Upper lobe of left lung (tissue), 6 donors: ENCODE results near the gene ZNF57. TPM values are rescaled to one million over a fixed set of nuclear protein-coding genes. Genes with fewer than 3 reads are reported as not detected.
A peak's percentile ranks its signal among the peaks of the same experiment; 100 is the strongest.

ENCODE experiments used
- ATAC-seq, 2 donors: fragments of 200-7000 bp; cut with Tn5 transposase; one replicate each; pipeline ENCODE4 v1.9.1; 2022; ENCODE audit warnings: mild to moderate bottlenecking in 2 of 2, moderate library complexity in 2 of 2; ENCODE audit not compliant: low FRiP score in 2 of 2
- DNase-seq, 2 donors: peaks; one replicate each; pipeline ENCODE4 v3.0.0-alpha.2; 2019 to 2020
- H3K27ac ChIP-seq, 4 donors: fragments of 200-600 bp; sonication (generic); one replicate each; pipeline ENCODE4 v1.5.1; 2016 to 2019
- H3K27me3 ChIP-seq, 4 donors: fragments of 200-600 bp; sonication (generic); one replicate each; pipeline ENCODE4 v1.5.1; 2017 to 2019
- H3K36me3 ChIP-seq, 4 donors: fragments of 200-600 bp; sonication (generic); one replicate each; pipeline ENCODE4 v1.5.1; 2016 to 2019
- H3K4me1 ChIP-seq, 4 donors: fragments of 200-600 bp; sonication (generic); one replicate each; pipeline ENCODE4 v1.5.1; 2018 to 2019
- H3K4me3 ChIP-seq, 4 donors: fragments of 200-600 bp; sonication (generic); one replicate each; pipeline ENCODE4 v1.5.1; 2017 to 2019; ENCODE audit warnings: mild to moderate bottlenecking in 2 of 4, moderate library complexity in 1 of 4
- H3K9me3 ChIP-seq, 4 donors: fragments of 200-600 bp; sonication (generic); one replicate each; pipeline ENCODE4 v1.5.1; 2018 to 2019
- EP300 ChIP-seq, 4 donors: sonication (generic); formaldehyde crosslinking; IDR thresholded peaks; one replicate each; pipeline ENCODE4 v1.5.1; 2017; ENCODE audit warnings: antibody characterized with exemption in 4 of 4, control low read depth in 2 of 4
- POLR2A ChIP-seq, 4 donors: fragments of 450-650 bp; IDR thresholded peaks; one replicate each; pipeline ENCODE4 v1.5.1; 2016 to 2017; ENCODE audit warnings: antibody characterized with exemption in 4 of 4, mild to moderate bottlenecking in 2 of 4
- POLR2AphosphoS5 ChIP-seq, 2 donors: sonication (generic); formaldehyde crosslinking; IDR thresholded peaks; one replicate each; pipeline ENCODE4 v1.5.1; 2017; ENCODE audit warnings: antibody characterized with exemption in 2 of 2
- WGBS, 2 donors: methylation state at CpG; one replicate each; pipeline ENCODE4 v1.1.5; 2017 to 2018; 5-methylcytosine and 5-hydroxymethylcytosine counted together
- total RNA-seq, 6 donors: library from RNA; depleted of rRNA in 4 of 6; stranded (reverse); fragments of >200 nt in 4 of 6; gene quantifications; one replicate each; pipeline versions ENCODE4 v1.1.0 to v1.2.1, GENCODE V29; 2016 to 2021
- TF ChIP-seq, protein P1 (sequence below), 6 experiments: fragments of 450-650 bp in 4 of 6; fragments of 200-600 bp in 2 of 6; sonication (generic) in 2 of 6; IDR thresholded peaks; one replicate each; pipeline ENCODE4 v1.5.1; 2016 to 2019; ENCODE audit warnings: antibody characterized with exemption in 6 of 6
- donor health status: DM: no; HTN: no; CAD: no; lungs with moderate emphysema.
- donor health status: DM: no; HTN: yes; CAD: no; lungs with severe emphysema.

Gene ZNF57
- total RNA-seq, 6 donors from 2014 or later = 5.2 to 9.8 (median 6.1) TPM

GRCh38 chr19:2950286-2951124, 49.8 kb downstream of the ZNF57 start:
- peak; percentile 94 to 100 for DNase-seq
- Histone ChIP-seq H3K27me3 (no peaks in the 10 kb centered on the region), H3K4me1 (peaks cover 21 to 41% (median 25%) of the 10 kb centered on the region in 4 donors), H3K27ac (peak overlapping the region; percentile 93 to 97 (median 96)), H3K36me3 (no peaks in the 10 kb centered on the region), H3K4me3 (peak overlapping the region; percentile 58 to 82 (median 81)), H3K9me3 (no peaks in the 10 kb centered on the region)
- TF ChIP-seq POLR2A (IDR thresholded peaks at IDR 0.05) = peak; percentile 61 to 94 (median 87)
- TF ChIP-seq, protein P1, sequence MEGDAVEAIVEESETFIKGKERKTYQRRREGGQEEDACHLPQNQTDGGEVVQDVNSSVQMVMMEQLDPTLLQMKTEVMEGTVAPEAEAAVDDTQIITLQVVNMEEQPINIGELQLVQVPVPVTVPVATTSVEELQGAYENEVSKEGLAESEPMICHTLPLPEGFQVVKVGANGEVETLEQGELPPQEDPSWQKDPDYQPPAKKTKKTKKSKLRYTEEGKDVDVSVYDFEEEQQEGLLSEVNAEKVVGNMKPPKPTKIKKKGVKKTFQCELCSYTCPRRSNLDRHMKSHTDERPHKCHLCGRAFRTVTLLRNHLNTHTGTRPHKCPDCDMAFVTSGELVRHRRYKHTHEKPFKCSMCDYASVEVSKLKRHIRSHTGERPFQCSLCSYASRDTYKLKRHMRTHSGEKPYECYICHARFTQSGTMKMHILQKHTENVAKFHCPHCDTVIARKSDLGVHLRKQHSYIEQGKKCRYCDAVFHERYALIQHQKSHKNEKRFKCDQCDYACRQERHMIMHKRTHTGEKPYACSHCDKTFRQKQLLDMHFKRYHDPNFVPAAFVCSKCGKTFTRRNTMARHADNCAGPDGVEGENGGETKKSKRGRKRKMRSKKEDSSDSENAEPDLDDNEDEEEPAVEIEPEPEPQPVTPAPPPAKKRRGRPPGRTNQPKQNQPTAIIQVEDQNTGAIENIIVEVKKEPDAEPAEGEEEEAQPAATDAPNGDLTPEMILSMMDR (IDR thresholded peaks at IDR 0.05) = peak in 2 of 6 experiments; percentile 7 to 12
- TF ChIP-seq POLR2AphosphoS5 (IDR thresholded peaks at IDR 0.05) = peak; percentile 93 to 99
- TF ChIP-seq EP300 (IDR thresholded peaks at IDR 0.05) = peak in 1 of 4 donors; percentile 79
- WGBS, 2 donors = 1% methylated on average over 24 to 49 of the region's 53 CpGs
- ATAC-seq = peak; percentile 98

- no peaks in the 10 kb centered on the region for H3K9me3 ChIP-seq
- H3K36me3 ChIP-seq = no peaks in the 10 kb centered on the region
- peak in 1 of 2 donors; percentile 72 for DNase-seq
- peak overlapping the region; percentile 77 to 97 (median 82) for H3K27ac ChIP-seq
- H3K4me3 ChIP-seq = peak overlapping the region in 3 of 4 donors; percentile 12 to 33 (median 14)
- TF ChIP-seq POLR2AphosphoS5 (IDR thresholded peaks at IDR 0.05) (no peak), POLR2A (IDR thresholded peaks at IDR 0.05) (peak in 1 of 4 donors; percentile 51), EP300 (IDR thresholded peaks at IDR 0.05) (no peak)
- TF ChIP-seq, protein P1 (IDR thresholded peaks at IDR 0.05) = peak in 1 of 6 experiments; percentile 24
- no peaks in the 10 kb centered on the region for H3K27me3 ChIP-seq
- peak in 1 of 2 donors; percentile 41 for ATAC-seq
- WGBS, 2 donors = 42 to 59% methylated on average over 9 of the region's 9 CpGs
- peaks cover 17 to 35% (median 19%) of the 10 kb centered on the region in 4 donors for H3K4me1 ChIP-seq
Measured at GRCh38 chr19:2952953-2953481, 52.3 kb downstream of the ZNF57 start.

GRCh38 chr19:2957160-2957559, 56.4 kb downstream of the ZNF57 start:
- H3K4me1 ChIP-seq = peaks cover 6 to 13% (median 7%) of the 10 kb centered on the region in 4 donors
- no peak overlapping the region for H3K4me3 ChIP-seq
- ATAC-seq (no peak), DNase-seq (no peak)
- no peaks in the 10 kb centered on the region for H3K27me3 ChIP-seq
- TF ChIP-seq, protein P1 (IDR thresholded peaks at IDR 0.05) = no peak
- TF ChIP-seq POLR2A (IDR thresholded peaks at IDR 0.05) (no peak), POLR2AphosphoS5 (IDR thresholded peaks at IDR 0.05) (no peak), EP300 (IDR thresholded peaks at IDR 0.05) (no peak)
- H3K9me3 ChIP-seq = no peaks in the 10 kb centered on the region
- 96 to 98% methylated on average over 5 of the region's 5 CpGs for WGBS, 2 donors
- no peak overlapping the region for H3K27ac ChIP-seq
- H3K36me3 ChIP-seq = no peaks in the 10 kb centered on the region

GRCh38 chr19:2960120-2960519, 59.4 kb downstream of the ZNF57 start:
- ATAC-seq = no peak

More at GRCh38 chr19:2960120-2960519, 59.4 kb downstream of the ZNF57 start:
- DNase-seq = no peak
- Histone ChIP-seq H3K4me1 (peaks cover 0 to 6% (median 2%) of the 10 kb centered on the region in 4 donors), H3K27ac (no peak overlapping the region), H3K27me3 (no peaks in the 10 kb centered on the region), H3K9me3 (no peaks in the 10 kb centered on the region), H3K4me3 (no peak overlapping the region), H3K36me3 (no peaks in the 10 kb centered on the region)
- TF ChIP-seq, protein P1 (IDR thresholded peaks at IDR 0.05) = no peak
- TF ChIP-seq POLR2AphosphoS5 (IDR thresholded peaks at IDR 0.05) (no peak), POLR2A (IDR thresholded peaks at IDR 0.05) (no peak), EP300 (IDR thresholded peaks at IDR 0.05) (no peak)
- 88 to 93% methylated on average over 12 of the region's 12 CpGs for WGBS, 2 donors
